Heart left ventricle (tissue), 16 donors: Measurements from ENCODE around the gene ALKBH1. TPM values are rescaled to one million over a fixed set of nuclear protein-coding genes. Genes with fewer than 3 reads are reported as not detected.
"Not testable (repeated sequence)": the region's sequence is repeated elsewhere in the genome, so short reads cannot be mapped to it uniquely, and the experiment has no call there.

Experiments used
- ATAC-seq, 4 donors: fragments of 200-7000 bp; cut with Tn5 transposase; one replicate each; pipeline ENCODE4 v1.9.1; 2020 to 2022; ENCODE audit warnings: moderate library complexity in 4 of 4, mild to moderate bottlenecking in 3 of 4, moderate number of reproducible peaks in 1 of 4
- DNase-seq, 5 donors: peaks; one replicate each; pipeline ENCODE4 v3.0.0-alpha.2; 2020
- H3K27ac ChIP-seq, 12 donors: fragments of 200-600 bp; sonication (generic) in 4 of 12; one replicate each; pipeline versions ENCODE4 v1.5.0 to v1.8.0; 2016 to 2022; ENCODE audit warnings: mild to moderate bottlenecking in 2 of 12
- H3K27me3 ChIP-seq, 9 donors: fragments of 200-600 bp; sonication (generic) in 2 of 9; one replicate each; pipeline versions ENCODE4 v1.5.1 to v1.8.0; 2016 to 2022; ENCODE audit warnings: mild to moderate bottlenecking in 3 of 9
- H3K36me3 ChIP-seq, 9 donors: fragments of 200-600 bp; sonication (generic) in 2 of 9; one replicate each; pipeline versions ENCODE4 v1.5.0 to v1.8.0; 2018 to 2022; ENCODE audit warnings: mild to moderate bottlenecking in 2 of 9
- H3K4me1 ChIP-seq, 12 donors: fragments of 200-600 bp; sonication (generic) in 4 of 12; one replicate each; pipeline versions ENCODE4 v1.5.0 to v1.8.0; 2016 to 2022; ENCODE audit warnings: mild to moderate bottlenecking in 3 of 12
- H3K4me3 ChIP-seq, 12 donors: fragments of 200-600 bp; sonication (generic) in 4 of 12; one replicate each; pipeline versions ENCODE4 v1.5.0 to v1.8.0; 2017 to 2022; ENCODE audit warnings: mild to moderate bottlenecking in 9 of 12, moderate library complexity in 4 of 12
- H3K9me3 ChIP-seq, 12 donors: fragments of 200-600 bp; sonication (generic) in 4 of 12; one replicate each; pipeline versions ENCODE4 v1.5.0 to v1.8.0; 2016 to 2022; ENCODE audit warnings: mild to moderate bottlenecking in 1 of 12
- CTCF ChIP-seq, 12 donors: fragments of 200-600 bp; sonication (generic) in 4 of 12; IDR thresholded peaks; one replicate each; pipeline versions ENCODE4 v1.5.0 to v1.8.0; 2018 to 2022; ENCODE audit warnings: antibody characterized with exemption in 12 of 12, mild to moderate bottlenecking in 5 of 12
- POLR2A ChIP-seq, 2 donors: fragments of 450-650 bp; IDR thresholded peaks; one replicate each; pipeline ENCODE4 v1.6.1; 2017; ENCODE audit warnings: antibody characterized with exemption in 2 of 2, mild to moderate bottlenecking in 2 of 2, moderate library complexity in 2 of 2
- WGBS, 4 donors: extraction: QIAGEN DNeasy Blood & Tissue Kit in 2 of 4; methylation state at CpG; one replicate each; pipeline versions ENCODE4 v1.1.5 to v1.1.7; 2013 to 2018; 5-methylcytosine and 5-hydroxymethylcytosine counted together
- intact Hi-C, 10 donors: fragments of 100-400 bp; cut with DNase I; formaldehyde crosslinking; loops; one replicate each; pipeline versions ENCODE4 v1.11.1 to v1.14.2; 2022
- polyA plus RNA-seq, 2 donors: library from polyadenylated mRNA; stranded (reverse); fragments of 200-250 nt; gene quantifications; one replicate each; pipeline ENCODE4 v1.2.3, GENCODE V29; 2013
- total RNA-seq, 9 donors: library from RNA; depleted of rRNA in 2 of 9; stranded (reverse); fragments of >200 nt in 2 of 9; fragmentation: NEBNext Ultra II Directional in 3 of 9; extraction: Animal tissue kit (Norgen Biotek cat#: 25700) in 3 of 9; gene quantifications; one replicate each; pipeline versions ENCODE4 v1.1.0 to v1.2.4, GENCODE V29; 2016 to 2023
- donor health status: ischemic (EF 13 %, LVEDD 7.1; RV severe dilation, severe dysfunction).
- donor health status: healthy with polysubstance abuse.
- donor health status: DM: no; HTN: yes; CAD: no.
- donor health status: DM: no; HTN: no; CAD: no.
- donor health status: ischemic (EF 25% LVEDD 6.9; RV normal size, moderate dysfunction).
- donor health status: ischemic (EF 25% LVEDD 5.7; RV mildly dilated, moderate dysfunction).
- donor health status: healthy.
- donor health status: DM: yes; HTN: yes; CAD: no.
- donor health status: ischemic (EF 35%, LVEDD 5.7; RV mildly dilated, moderate dysfunction).
- donor health status: nonischemic (EF 11% LVEDD 7.7; RV severe dilation, severe dysfunction).
- donor health status: DM: yes; HTN: yes; CAD: no.
- donor health status: PGD.
- donor health status: ischemic (EF 29% LVEDD 5.4; RV normal size, mild dysfunction).
- donor health status: nonischemic (EF 23%, LVEDD 6.1; RV moderate dilation, normal function).

The ALKBH1 gene
- total and polyA plus RNA-seq, 11 donors, result 6.5 to 16.5 (median 12.1) TPM

GRCh38 chr14:77638771-77639171, 69.1 kb downstream of the ALKBH1 start:
- DNase-seq (no peak), ATAC-seq (no peak)

GRCh38 chr14:77635869-77636268, 72.0 kb downstream of the ALKBH1 start:
- H3K27me3 ChIP-seq, DNase-seq, H3K9me3 ChIP-seq, H3K4me3 ChIP-seq, H3K4me1 ChIP-seq, H3K27ac ChIP-seq, ATAC-seq, H3K36me3 ChIP-seq, intact Hi-C loops: not testable (repeated sequence)
- WGBS, 4 donors, result 75 to 83% (median 80%) methylated on average over 4 of the region's 4 CpGs

More at GRCh38 chr14:77638771-77639171, 69.1 kb downstream of the ALKBH1 start:
- Histone ChIP-seq H3K4me3 (no peak overlapping the region), H3K27ac (no peak overlapping the region), H3K27me3 (no peaks in the 10 kb centered on the region), H3K4me1 (peaks cover 0 to 21% (median 12%) of the 10 kb centered on the region in 12 donors), H3K36me3 (no peaks in the 10 kb centered on the region), H3K9me3 (peaks cover 0 to 10% (median 0%) of the 10 kb centered on the region in 12 donors)
- 58 to 70% (median 63%) methylated on average over 2 of the region's 2 CpGs for WGBS, 4 donors
- intact Hi-C loops, result no loop called here
- TF ChIP-seq POLR2A (IDR thresholded peaks at IDR 0.05), result no peak
- no peak for TF ChIP-seq CTCF (IDR thresholded peaks at IDR 0.05)

- H3K4me3 ChIP-seq, H3K36me3 ChIP-seq, ATAC-seq, intact Hi-C loops, H3K27ac ChIP-seq, DNase-seq, H3K27me3 ChIP-seq, H3K4me1 ChIP-seq, H3K9me3 ChIP-seq: not testable (repeated sequence)
- WGBS, 4 donors, result 87 to 88% (median 88%) methylated on average over 8 of the region's 8 CpGs
Observed at GRCh38 chr14:77635466-77635865, 72.4 kb downstream of the ALKBH1 start.

GRCh38 chr14:77630111-77630510, 77.7 kb downstream of the ALKBH1 start:
- Histone ChIP-seq H3K4me1 (no peaks in the 10 kb centered on the region), H3K27ac (no peak overlapping the region), H3K27me3 (no peaks in the 10 kb centered on the region), H3K36me3 (no peaks in the 10 kb centered on the region), H3K9me3 (peaks cover 0 to 15% (median 5%) of the 10 kb centered on the region in 12 donors), H3K4me3 (no peak overlapping the region)
- DNase-seq (no peak), ATAC-seq (no peak)
- 55 to 89% (median 87%) methylated on average over 2 of the region's 2 CpGs for WGBS, 4 donors
- TF ChIP-seq CTCF (IDR thresholded peaks at IDR 0.05) (no peak), POLR2A (IDR thresholded peaks at IDR 0.05) (no peak)
- intact Hi-C loops, result no loop called here

GRCh38 chr14:77625360-77625759, 82.5 kb downstream of the ALKBH1 start:
- no peaks in the 10 kb centered on the region for H3K27me3 ChIP-seq
- WGBS, 4 donors, result 67 to 70% (median 68%) methylated on average over 3 of the region's 3 CpGs
- H3K27ac ChIP-seq, result no peak overlapping the region
- no peak for DNase-seq
- ATAC-seq, result no peak
- intact Hi-C loops, result no loop called here
- TF ChIP-seq POLR2A (IDR thresholded peaks at IDR 0.05) (no peak), CTCF (IDR thresholded peaks at IDR 0.05) (no peak)
- no peaks in the 10 kb centered on the region for H3K4me1 ChIP-seq
- H3K4me3 ChIP-seq, result no peak overlapping the region
- H3K36me3 ChIP-seq, result no peaks in the 10 kb centered on the region
- H3K9me3 ChIP-seq, result peaks cover 0 to 13% (median 2%) of the 10 kb centered on the region in 12 donors
